ENCODE data around the gene SH3D19. TPM values are rescaled to one million over a fixed set of nuclear protein-coding genes. Genes with fewer than 3 reads are reported as not detected.

The SH3D19 gene
- total RNA-seq, 1 donor from 2014 or later: 39.3 TPM

GRCh38 chr4:151100531-151100930 lies 224.9 kb downstream of the SH3D19 start:
- H3K4me1 Mint-ChIP-seq: peaks cover 20% of the 10 kb centered on the region
- Histone ChIP-seq H3K4me3 (peak overlapping the region; percentile 86), H3K9me3 (ENCODE audit: low read depth) (no peaks in the 10 kb centered on the region), H3K36me3 (peaks cover 17% of the 10 kb centered on the region), H3K9ac (peak overlapping the region; percentile 98), H4K20me1 (ENCODE audit: low read depth) (peaks cover 50% of the 10 kb centered on the region), H3K4me2 (peak overlapping the region; percentile 100), H3K27ac (no peak overlapping the region), H3F3A (ENCODE audit: low read depth) (peaks cover 51% of the 10 kb centered on the region), H3K79me2 (ENCODE audit: low read depth) (peaks cover 42% of the 10 kb centered on the region), H3K27me3 (no peaks in the 10 kb centered on the region), H3K4me1 (peaks cover 10% of the 10 kb centered on the region), H2AFZ (replicated peaks) (no peak overlapping the region)
- no peak for DNase-seq (ENCODE audit: low spot score)
- peak overlapping the region; percentile 94 for H3K4me3 Mint-ChIP-seq
- TF ChIP-seq EZH2 (IDR thresholded peaks at IDR 0.05): no peak
- TF ChIP-seq CTCF (IDR thresholded peaks at IDR 0.05): no peak
- no peak for TF ChIP-seq EZH2phosphoT487 (IDR thresholded peaks at IDR 0.05)
- H3K27me3 Mint-ChIP-seq (ENCODE audit: insufficient read depth, low read depth): peaks cover 5% of the 10 kb centered on the region
- peaks cover 2% of the 10 kb centered on the region for H3K9me3 Mint-ChIP-seq
- H3K27ac Mint-ChIP-seq: peak overlapping the region; percentile 99
- peaks cover 28% of the 10 kb centered on the region for H3K36me3 Mint-ChIP-seq

GRCh38 chr4:151099976-151100417 lies 225.4 kb downstream of the SH3D19 start:
- Histone ChIP-seq H3K4me1 (peaks cover 10% of the 10 kb centered on the region), H3K27ac (peak overlapping the region; percentile 89), H2AFZ (replicated peaks) (peak overlapping the region; percentile 79), H3F3A (ENCODE audit: low read depth) (peaks cover 46% of the 10 kb centered on the region), H3K36me3 (peaks cover 17% of the 10 kb centered on the region), H3K79me2 (ENCODE audit: low read depth) (peaks cover 42% of the 10 kb centered on the region), H3K9me3 (ENCODE audit: low read depth) (no peaks in the 10 kb centered on the region), H3K4me2 (peak overlapping the region; percentile 100), H3K27me3 (no peaks in the 10 kb centered on the region), H3K9ac (peak overlapping the region; percentile 98), H4K20me1 (ENCODE audit: low read depth) (peaks cover 46% of the 10 kb centered on the region), H3K4me3 (peak overlapping the region; percentile 86)
- Mint-ChIP-seq H3K36me3 (peaks cover 28% of the 10 kb centered on the region), H3K27ac (peak overlapping the region; percentile 99), H3K4me3 (peak overlapping the region; percentile 94), H3K4me1 (peaks cover 20% of the 10 kb centered on the region), H3K9me3 (peaks cover 2% of the 10 kb centered on the region), H3K27me3 (ENCODE audit: insufficient read depth, low read depth) (peaks cover 5% of the 10 kb centered on the region)
- TF ChIP-seq EZH2 (IDR thresholded peaks at IDR 0.05): no peak
- no peak for TF ChIP-seq EZH2phosphoT487 (IDR thresholded peaks at IDR 0.05)
- no peak for TF ChIP-seq CTCF (IDR thresholded peaks at IDR 0.05)
- no peak for DNase-seq (ENCODE audit: low spot score)

GRCh38 chr4:151099229-151099975 lies 226.0 kb downstream of the SH3D19 start, which contains the start of gene RPS3A:
Gene RPS3A, plus strand, starts transcription at chr4:151099628. Its CDS starts 25 bp downstream, at chr4:151099653.
- H3K36me3 ChIP-seq: peaks cover 17% of the 10 kb centered on the region
- no peaks in the 10 kb centered on the region for H3K27me3 ChIP-seq
- peaks cover 2% of the 10 kb centered on the region for H3K9me3 Mint-ChIP-seq
- DNase-seq (ENCODE audit: low spot score): peak; percentile 97
- peak; percentile 86 for TF ChIP-seq CTCF (IDR thresholded peaks at IDR 0.05)
- no peak for TF ChIP-seq EZH2 (IDR thresholded peaks at IDR 0.05)
- H3K79me2 ChIP-seq (ENCODE audit: low read depth): peaks cover 42% of the 10 kb centered on the region
- H3K27ac ChIP-seq: peak within 1 kb of the TSS; percentile 89
- H3F3A ChIP-seq (ENCODE audit: low read depth): peaks cover 40% of the 10 kb centered on the region
- peaks cover 20% of the 10 kb centered on the region for H3K4me1 Mint-ChIP-seq
- H3K4me2 ChIP-seq: peak within 1 kb of the TSS; percentile 100
- peaks cover 10% of the 10 kb centered on the region for H3K4me1 ChIP-seq
- peak within 1 kb of the TSS; percentile 86 for H3K4me3 ChIP-seq
- no peaks in the 10 kb centered on the region for H3K9me3 ChIP-seq (ENCODE audit: low read depth)
- H2AFZ ChIP-seq (replicated peaks): peak within 1 kb of the TSS; percentile 98
- peak within 1 kb of the TSS; percentile 98 for H3K9ac ChIP-seq
- H3K27ac Mint-ChIP-seq: peak within 1 kb of the TSS; percentile 99
- peak within 1 kb of the TSS; percentile 94 for H3K4me3 Mint-ChIP-seq
- peaks cover 8% of the 10 kb centered on the region for H3K27me3 Mint-ChIP-seq (ENCODE audit: insufficient read depth, low read depth)
- H4K20me1 ChIP-seq (ENCODE audit: low read depth): peaks cover 46% of the 10 kb centered on the region
- peaks cover 25% of the 10 kb centered on the region for H3K36me3 Mint-ChIP-seq
